HCT116 (cell line): ENCODE results near the gene DCAF17.

ENCODE experiments used
- CTCF ChIP-seq, 3 experiments: fragments of 200-600 bp in 1 of 3; sonication (generic) in 1 of 3; IDR thresholded peaks in 2 of 3; conservative IDR thresholded peaks in 1 of 3; 2 replicates each; pipeline ENCODE4 v1.5.1; 2012 to 2017; ENCODE audit warnings: low read depth in 2 of 3, low read length in 2 of 3, antibody characterized with exemption in 1 of 3, borderline replicate concordance in 1 of 3, control low read depth in 1 of 3, mild to moderate bottlenecking in 1 of 3, mixed read lengths in 1 of 3, mixed run types in 1 of 3, moderate library complexity in 1 of 3; ENCODE audit not compliant: insufficient read depth in 1 of 3
- EGR1 ChIP-seq: IDR thresholded peaks from 2 replicates; pipeline ENCODE4 v1.6.1; 2012; ENCODE audit warnings: low read depth
- FOSL1 ChIP-seq: IDR thresholded peaks from 2 replicates; pipeline ENCODE4 v1.6.1; 2012; ENCODE audit warnings: low read depth
- JUND ChIP-seq: IDR thresholded peaks from 2 replicates; pipeline ENCODE4 v1.6.1; 2012
- POLR2A ChIP-seq: IDR thresholded peaks from 2 replicates; pipeline ENCODE4 v1.7.0; 2011; ENCODE audit warnings: borderline replicate concordance; ENCODE audit not compliant: insufficient read depth, insufficient read length; ENCODE audit errors: extremely low read depth
- POLR2AphosphoS5 ChIP-seq: IDR thresholded peaks from 2 replicates; pipeline ENCODE4 v1.6.1; 2011; ENCODE audit warnings: mild to moderate bottlenecking, low read depth, low read length, moderate library complexity
- RAD21 ChIP-seq: IDR thresholded peaks from 2 replicates; pipeline ENCODE4 v1.6.1; 2012; ENCODE audit warnings: low read depth, mild to moderate bottlenecking
- REST ChIP-seq: IDR thresholded peaks from 2 replicates; pipeline ENCODE4 v1.6.1; 2012; ENCODE audit warnings: low read depth
- SP1 ChIP-seq: IDR thresholded peaks from 2 replicates; pipeline ENCODE4 v1.6.1; 2012; ENCODE audit warnings: low read depth
- SRF ChIP-seq: IDR thresholded peaks from 2 replicates; pipeline ENCODE4 v1.6.1; 2012; ENCODE audit warnings: low read depth
- TCF7L2 ChIP-seq: IDR thresholded peaks from 2 replicates; pipeline ENCODE4 v1.7.0; 2011; ENCODE audit warnings: borderline replicate concordance, inconsistent platforms; ENCODE audit not compliant: insufficient read depth, insufficient read length; ENCODE audit errors: extremely low read depth
- ZNF274 ChIP-seq: fragments of 200-500 bp; sonication (Bioruptor generic); IDR thresholded peaks from 2 replicates; pipeline ENCODE4 v1.6.1; 2014; ENCODE audit warnings: mild to moderate bottlenecking, low read depth, low read length, inconsistent platforms

GRCh38 chr2:171407030-171407675 lies 26.9 kb upstream of the DCAF17 start:
- TF ChIP-seq CTCF (IDR thresholded peaks at IDR 0.05 in 2 of 3, conservative IDR thresholded peaks at IDR 0.05 in 1 of 3; ENCODE audit: borderline replicate concordance in 1 of 3, insufficient read depth in 1 of 3, low read depth in 2 of 3, low read length in 2 of 3) (no peak), POLR2A (no peak), TCF7L2 (no peak), FOSL1 (no peak), RAD21 (no peak), EGR1 (no peak), SRF (no peak), POLR2AphosphoS5 (no peak), JUND (no peak), SP1 (no peak), REST (no peak), ZNF274 (no peak)
